ENCODE data around the gene FUT3. TPM values are rescaled to one million over a fixed set of nuclear protein-coding genes. Genes with fewer than 3 reads are reported as not detected.
A peak's percentile ranks its signal among the peaks of the same experiment; 100 is the strongest.

Gene FUT3
- total and polyA plus RNA-seq, 9 of the 15 experiments (the other 6 are each of a cell fraction or from before 2014, with no cell fraction given): 0.09 TPM; not detected in 8

DNA sequence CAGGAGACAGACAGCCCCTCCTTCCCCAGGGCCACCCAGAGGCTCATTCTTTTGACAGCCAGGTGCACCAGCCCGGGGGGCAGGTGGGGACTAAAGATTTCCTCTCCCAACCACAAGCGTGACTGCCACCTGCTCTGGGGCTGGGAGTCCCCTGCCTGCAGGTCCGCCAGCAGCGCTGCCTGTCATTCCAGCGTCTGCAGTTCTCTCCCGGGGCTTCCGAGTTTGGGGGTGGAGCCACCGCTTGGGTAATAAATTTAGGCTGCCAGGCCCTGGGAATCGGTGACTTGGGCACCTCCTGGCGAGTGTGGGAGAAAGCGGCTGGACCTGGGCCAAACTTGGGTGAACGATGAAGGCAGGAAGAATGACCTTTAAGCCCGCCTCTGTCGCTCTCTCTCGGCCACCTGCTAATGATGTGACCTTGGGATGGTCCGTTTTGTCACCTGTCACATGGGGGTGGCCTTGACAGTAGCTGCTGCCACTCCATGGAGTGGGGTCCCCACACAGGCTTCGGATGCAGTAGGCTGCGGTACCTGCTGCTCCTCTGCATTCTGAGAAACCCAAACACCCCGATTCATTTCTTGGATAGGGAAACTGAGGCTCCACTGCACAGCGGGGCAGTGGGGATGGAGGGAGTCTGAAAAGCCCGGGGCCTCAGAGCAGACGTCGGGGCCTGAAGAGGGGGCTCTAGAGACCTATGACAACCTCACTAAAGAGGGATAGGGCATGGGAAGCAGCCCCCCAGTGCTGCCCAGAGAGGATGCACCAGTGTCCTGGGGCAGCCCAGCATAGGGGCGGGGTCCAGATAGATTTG is 24.5 kb downstream of the FUT3 start (continued):
- no peak for TF ChIP-seq ZNF384 (IDR thresholded peaks at IDR 0.05; ENCODE audit: low read depth, low read length)
- no peak for TF ChIP-seq ZC3H8 (IDR thresholded peaks at IDR 0.05)
- TF ChIP-seq MBD2 (IDR thresholded peaks at IDR 0.05; ENCODE audit: borderline replicate concordance, low read depth): no peak

DNA sequence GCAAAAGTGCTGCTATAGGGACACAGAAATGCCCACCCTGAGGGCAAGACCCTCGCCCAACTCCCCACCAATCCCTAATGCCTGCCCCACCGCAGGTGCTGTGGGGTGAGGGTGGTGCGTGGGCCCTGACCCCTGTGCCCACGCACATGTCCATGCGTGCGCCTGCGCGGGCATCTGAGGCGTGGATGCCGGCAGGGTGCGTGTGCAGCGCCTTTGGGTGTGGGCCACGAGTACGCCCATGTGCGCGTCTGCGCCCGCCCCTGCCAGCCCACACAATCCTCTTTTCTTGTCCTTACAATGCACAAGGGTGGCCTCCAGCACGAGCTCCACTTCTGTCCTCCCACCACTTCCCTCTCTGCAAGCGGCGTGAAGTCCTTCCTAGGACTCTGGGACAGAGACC is 26.1 kb downstream of the FUT3 start:
- in situ Hi-C loops (cut with MboI) (no loop called here), intact Hi-C loops (cut with micrococcal nuclease) (no loop called here)
- Histone ChIP-seq H4K20me1 (replicated peaks; ENCODE audit: control insufficient read depth, insufficient read depth, low read length) (no peaks in the 10 kb centered on the region; the same call in 1 of the 2 replicates), H3K9ac (ENCODE audit: insufficient read depth in 1 of 2, low read depth in 2 of 2, low read length in 2 of 2) (no peak overlapping the region), H3K4me1 (replicated peaks in 1 of 2; ENCODE audit: control insufficient read depth in 2 of 2, insufficient read depth in 2 of 2, low read length in 2 of 2) (peaks cover 6 to 68% of the 10 kb centered on the region in 2 experiments; a peak in 4 of 5 replicates), H3K9me1 (ENCODE audit: control insufficient read depth, insufficient read depth, low read length) (peaks cover 3% of the 10 kb centered on the region), H3K27me3 (ENCODE audit: control insufficient read depth in 2 of 2, insufficient read depth in 2 of 2, low read length in 2 of 2) (no peaks in the 10 kb centered on the region), H3K79me2 (ENCODE audit: control insufficient read depth, insufficient read depth, low read length) (peaks cover 4% of the 10 kb centered on the region; the same call in 1 of the 3 replicates), H2AFZ (ENCODE audit: low read depth, low read length) (no peak overlapping the region), H3K4me3 (no peak overlapping the region), H3K9me3 (replicated peaks; ENCODE audit: control insufficient read depth, insufficient read depth, low read depth, low read length) (no peaks in the 10 kb centered on the region), H3K36me3 (ENCODE audit: control insufficient read depth, insufficient read depth, low read length) (no peaks in the 10 kb centered on the region), H3K4me2 (ENCODE audit: insufficient read depth, low read length) (no peak overlapping the region), H3K27ac (ENCODE audit: extremely low read depth, low read depth, low read length) (no peak overlapping the region)
- no TSS peak for BruUV-seq (replicated peaks)
- 86% methylated on average over 18 of the region's 21 CpGs for WGBS (ENCODE audit: insufficient coverage, low coverage, missing lambda C conversion rate)
- DNase-seq (ENCODE audit: extremely low read depth in 1 of 4, low spot score in 3 of 4) (no peak), ATAC-seq (no peak), FAIRE-seq (no peak)
- POLR2A ChIA-PET: no interaction called here
- CTCF ChIA-PET (ENCODE audit: low intra/inter-chr PET ratio): interaction anchor here (0.6 kb wide), 1 partner anchor 135 kb away, joined by 3 read pairs; the partner anchor contains the start of gene RPL36
- TF ChIP-seq HNRNPL (IDR thresholded peaks at IDR 0.05; ENCODE audit: low read depth, low read length) (0 out of 2 replicates have a peak, but pooled peaks have one; percentile 38), FOXA3 (CRISPR knock-in tag; conservative IDR thresholded peaks at IDR 0.05 in 1 of 2, IDR thresholded peaks at IDR 0.05 in 1 of 2) (no peak), SMAD2 (IDR thresholded peaks at IDR 0.05; ENCODE audit: low read depth, low read length) (no peak)

Data from K562 (cell line).